GM23248 (cell line): ENCODE measurements around the gene KCNMA1.

Source experiments
- EZH2 ChIP-seq: fragments of 200-600 bp; sonication (generic); IDR thresholded peaks from 2 replicates; pipeline ENCODE4 v1.6.1; 2018; ENCODE audit warnings: antibody characterized with exemption, mild to moderate bottlenecking; ENCODE audit not compliant: insufficient read depth, poor library complexity, severe bottlenecking
- EZH2phosphoT487 ChIP-seq: fragments of 200-600 bp; sonication (generic); IDR thresholded peaks from 2 replicates; pipeline ENCODE4 v1.6.1; 2018; ENCODE audit warnings: antibody characterized with exemption, moderate library complexity, mild to moderate bottlenecking, low read depth; ENCODE audit not compliant: insufficient read depth

DNA sequence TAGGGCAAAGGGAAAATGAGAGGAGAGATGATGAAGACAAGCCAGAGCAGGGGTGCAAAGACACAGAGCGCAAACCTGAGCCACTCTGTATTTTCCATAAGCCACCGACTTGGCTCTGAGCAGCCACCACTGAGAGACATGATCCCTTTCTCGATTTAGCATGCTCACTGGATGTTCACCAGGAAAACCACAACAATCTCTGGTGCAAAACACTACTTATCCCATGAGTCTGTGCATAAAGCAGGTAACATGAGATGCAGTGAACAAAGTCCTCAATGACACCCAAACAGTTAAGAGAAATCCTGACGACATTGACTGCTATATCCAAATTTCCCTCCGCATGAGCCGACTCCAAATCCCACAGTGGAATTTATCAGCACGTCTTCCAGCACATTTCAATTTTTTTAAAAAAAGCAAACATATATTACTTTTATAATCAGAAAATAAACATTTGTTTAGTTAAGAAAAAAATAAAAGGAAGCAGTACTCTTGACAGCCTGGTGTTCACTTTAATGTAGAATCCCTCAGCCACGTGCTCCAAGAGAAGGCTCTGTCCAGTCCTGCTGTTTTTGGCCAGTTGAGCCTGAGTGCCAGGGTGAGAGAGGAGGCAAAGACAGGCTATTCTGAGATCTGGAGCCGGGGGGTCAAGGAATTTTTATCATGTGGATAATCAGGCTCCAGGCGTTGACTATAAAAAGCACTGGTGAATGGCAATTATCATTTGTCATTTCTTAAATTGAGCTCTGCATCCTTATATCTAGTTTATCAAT lies 238.4 kb downstream of the KCNMA1 start:
- TF ChIP-seq EZH2 (no peak), EZH2phosphoT487 (no peak)
